Ammon's horn (tissue), 1 donor: Measurements from ENCODE around the gene GATA6.

Experiments used
- DNase-seq: peaks from one replicate; pipeline ENCODE4 v3.0.0-alpha.2; 2016; ENCODE audit warnings: low spot score

The GATA6 gene

GRCh38 chr18:22169011-22169888 lies at the start of gene GATA6:
Gene GATA6 (plus strand): TSS chr18:22169589. CDS start chr18:22171145, 1,556 bp downstream.
- peak; percentile 27 for DNase-seq

GRCh38 chr18:22124970-22125369 lies 44.4 kb upstream of the GATA6 start:
- DNase-seq: no peak

GRCh38 chr18:22128954-22129353 lies 40.4 kb upstream of the GATA6 start:
- DNase-seq: no peak

GRCh38 chr18:22129778-22130177 lies 39.6 kb upstream of the GATA6 start:
- DNase-seq: no peak

- DNase-seq: no peak
These were observed 37.1 kb upstream of the GATA6 start for GRCh38 chr18:22132258-22132657.

- no peak for DNase-seq
These were observed 36.6 kb upstream of the GATA6 start for GRCh38 chr18:22132763-22133162.

GRCh38 chr18:22136395-22136794 lies 33.0 kb upstream of the GATA6 start:
- DNase-seq: no peak

- peak; percentile 21 for DNase-seq
These were observed 28.2 kb upstream of the GATA6 start for GRCh38 chr18:22141211-22141610.

- DNase-seq: no peak
These were observed 25.7 kb upstream of the GATA6 start for GRCh38 chr18:22143347-22144340.

- no peak for DNase-seq
These were observed 24.2 kb upstream of the GATA6 start for GRCh38 chr18:22145160-22145559.

- DNase-seq: no peak
These were observed 19.7 kb upstream of the GATA6 start for GRCh38 chr18:22149710-22150109.

GRCh38 chr18:22152093-22152492 lies 17.3 kb upstream of the GATA6 start:
- DNase-seq: no peak

GRCh38 chr18:22153428-22153827 lies 16.0 kb upstream of the GATA6 start:
- no peak for DNase-seq

GRCh38 chr18:22155584-22155983 lies 13.8 kb upstream of the GATA6 start:
- no peak for DNase-seq

GRCh38 chr18:22159014-22159413 lies 10.4 kb upstream of the GATA6 start:
- DNase-seq: no peak

- no peak for DNase-seq
These were observed 8.3 kb upstream of the GATA6 start for GRCh38 chr18:22161090-22161489.

GRCh38 chr18:22163416-22164161 lies 5.8 kb upstream of the GATA6 start:
- DNase-seq: no peak

- no peak for DNase-seq
These were observed 4.9 kb upstream of the GATA6 start for GRCh38 chr18:22164337-22165048.

- DNase-seq: no peak
These were observed 4.3 kb upstream of the GATA6 start for GRCh38 chr18:22165049-22165602.

- DNase-seq: no peak
These were observed 3.8 kb upstream of the GATA6 start for GRCh38 chr18:22165603-22166068.
